GM21619 (cell line): ENCODE measurements around the gene EPC1.
"Not testable (repeated sequence)": the region's sequence is repeated elsewhere in the genome, so short reads cannot be mapped to it uniquely, and the experiment has no call there.

Source experiments
- ATAC-seq: cut with Tn5 transposase; IDR thresholded peaks from one replicate; pipeline ENCODE4 v1.9.1; 2021; ENCODE audit not compliant: unreplicated experiment

The EPC1 gene

GRCh38 chr10:32239769-32240168 lies 107.2 kb downstream of the EPC1 start:
- ATAC-seq: no peak

- ATAC-seq: no peak
These were observed 109.2 kb downstream of the EPC1 start for GRCh38 chr10:32237644-32238345.

DNA sequence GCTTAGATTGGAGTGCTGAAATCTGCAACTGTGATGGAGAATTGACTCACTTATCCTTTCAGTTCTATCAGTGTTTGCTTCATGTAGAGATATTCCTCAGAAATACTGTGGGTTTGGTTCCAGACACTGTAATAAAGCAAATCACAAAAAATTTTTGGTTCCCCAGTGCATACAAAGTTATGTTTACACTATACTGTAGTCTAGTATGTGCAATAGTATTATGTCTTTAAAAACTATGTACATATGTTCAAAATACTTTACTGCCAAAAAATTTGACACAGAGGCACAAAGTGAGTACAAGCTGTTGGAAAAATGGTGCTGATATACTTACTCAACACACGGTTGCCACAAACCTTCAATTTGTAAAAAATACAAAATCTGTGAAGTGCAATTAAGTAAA lies 112.5 kb downstream of the EPC1 start:
- ATAC-seq: no peak

- ATAC-seq: not testable (repeated sequence)
These were observed 113.6 kb downstream of the EPC1 start for GRCh38 chr10:32233375-32233774.

- ATAC-seq: no peak
These were observed 114.6 kb downstream of the EPC1 start for GRCh38 chr10:32232378-32232777.

GRCh38 chr10:32229788-32230187 lies 117.2 kb downstream of the EPC1 start:
- ATAC-seq: not testable (repeated sequence)

- no peak for ATAC-seq
These were observed 117.8 kb downstream of the EPC1 start for GRCh38 chr10:32229170-32229569.

GRCh38 chr10:32227802-32228201 lies 119.2 kb downstream of the EPC1 start:
- no peak for ATAC-seq

DNA sequence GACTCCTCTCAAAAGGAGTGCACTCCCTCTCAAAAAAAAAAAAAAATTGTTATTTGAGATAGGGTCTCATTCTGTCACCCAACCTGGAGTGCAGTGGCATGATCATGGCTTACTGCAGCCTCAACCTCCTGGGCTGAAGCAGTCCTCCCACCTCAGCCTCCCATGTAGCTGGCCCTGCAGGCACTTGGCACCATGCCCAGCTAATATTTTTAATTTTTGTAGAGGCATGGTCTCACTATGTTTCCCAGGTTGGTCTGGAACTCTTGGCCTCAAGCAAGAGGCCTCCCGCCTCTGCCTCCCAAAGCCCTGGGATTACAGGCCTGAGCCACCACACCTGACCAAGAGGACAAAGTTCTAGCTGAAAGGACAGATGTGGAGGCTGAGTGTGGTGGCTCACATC lies 120.3 kb downstream of the EPC1 start:
- ATAC-seq: no peak

DNA sequence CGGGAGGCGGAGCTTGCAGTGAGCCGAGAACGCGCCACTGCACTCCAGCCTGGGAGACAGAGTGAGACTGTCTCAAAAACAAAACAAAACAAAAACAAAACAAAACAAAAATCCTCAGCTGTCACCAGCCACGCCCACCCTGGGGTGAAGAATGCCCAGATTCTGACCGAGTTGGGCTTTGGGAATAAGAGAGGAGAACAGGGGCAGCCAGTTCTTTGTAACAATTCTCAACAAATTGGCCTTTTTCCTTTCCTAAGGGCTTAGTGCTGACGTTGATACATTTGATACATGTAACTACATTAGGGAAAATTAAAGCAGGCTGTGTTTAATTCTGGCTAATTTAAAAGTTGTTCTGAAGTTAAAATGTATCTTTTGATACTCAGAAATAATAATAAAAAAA lies 121.0 kb downstream of the EPC1 start:
- no peak for ATAC-seq

GRCh38 chr10:32222376-32222775 lies 124.6 kb downstream of the EPC1 start:
- ATAC-seq: not testable (repeated sequence)

DNA sequence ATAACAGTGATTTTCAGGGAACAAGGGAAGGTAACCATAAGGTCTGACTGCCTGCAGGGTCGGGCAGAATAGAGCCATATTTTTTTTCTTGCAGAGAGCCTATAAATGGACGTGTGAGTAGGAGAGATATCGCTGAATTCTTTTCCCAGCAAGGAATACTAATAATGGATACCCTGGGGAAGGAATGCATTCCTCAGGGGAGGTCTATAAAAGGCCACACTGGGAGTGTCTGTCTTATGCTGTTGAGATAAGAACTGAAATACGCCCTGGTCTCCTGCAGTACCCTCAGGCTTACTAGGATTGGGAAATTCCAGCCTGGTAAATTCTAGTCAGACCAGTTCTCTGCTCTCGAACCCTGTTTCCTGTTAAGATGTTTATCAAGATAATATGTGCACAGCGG lies 127.8 kb downstream of the EPC1 start:
- not testable (repeated sequence) for ATAC-seq

DNA sequence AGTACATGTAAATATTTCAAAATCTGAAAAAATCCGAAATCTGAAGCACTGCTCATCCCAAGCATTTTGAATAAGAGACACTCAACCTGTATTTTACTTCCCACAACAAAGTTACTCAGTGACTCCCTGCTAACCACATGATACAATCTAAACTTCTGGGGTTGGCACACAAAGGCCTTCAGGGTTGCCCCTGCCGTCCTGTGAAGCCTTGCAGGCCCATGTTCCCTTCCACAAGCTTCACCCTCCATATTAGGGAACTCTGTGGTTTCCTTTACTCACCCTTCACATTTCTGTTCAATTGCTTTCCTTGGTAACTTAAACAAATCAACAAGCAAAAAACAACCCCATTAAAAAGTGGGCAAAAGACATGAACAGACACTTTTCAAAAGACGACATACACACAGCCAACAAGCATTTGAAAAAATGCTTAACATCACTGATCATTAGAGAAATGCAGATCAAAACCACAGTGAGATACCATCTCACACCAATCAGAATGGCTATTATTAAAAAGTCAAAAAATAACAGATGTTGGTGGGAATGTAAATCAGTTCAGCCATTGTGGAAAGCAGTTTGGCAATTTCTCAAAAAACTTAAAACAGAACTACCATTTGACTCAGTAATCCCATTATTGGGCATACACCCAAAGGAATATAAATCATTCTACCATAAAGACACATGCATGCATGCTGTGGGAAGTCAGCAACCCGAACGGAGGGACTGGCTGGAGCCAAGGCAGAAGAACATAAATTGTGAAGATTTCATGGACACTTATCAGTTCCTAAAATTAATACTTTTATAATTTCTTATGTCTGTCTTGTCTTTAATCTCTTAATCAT lies 128.5 kb downstream of the EPC1 start:
- ATAC-seq: not testable (repeated sequence)
